ENCODE data around the gene BACH2.
"Not testable (repeated sequence)": the region's sequence is repeated elsewhere in the genome, so short reads cannot be mapped to it uniquely, and the experiment has no call there.

Gene BACH2

GRCh38 chr6:90088009-90088408 lies 208.6 kb downstream of the BACH2 start:
- DNase-seq = no peak

- DNase-seq = no peak
Measured at GRCh38 chr6:90087106-90087833, 209.4 kb downstream of the BACH2 start.

GRCh38 chr6:90086517-90086916 lies 210.1 kb downstream of the BACH2 start:
- no peak for DNase-seq

- no peak for DNase-seq
Measured at GRCh38 chr6:90083891-90084290, 212.8 kb downstream of the BACH2 start.

- no peak for DNase-seq
Measured at GRCh38 chr6:90082847-90083246, 213.8 kb downstream of the BACH2 start.

GRCh38 chr6:90080876-90081481 lies 215.7 kb downstream of the BACH2 start:
- no peak for DNase-seq

- DNase-seq = no peak
Measured at GRCh38 chr6:90079560-90080490, 216.8 kb downstream of the BACH2 start.

- no peak for DNase-seq
Measured at GRCh38 chr6:90078513-90079289, 217.9 kb downstream of the BACH2 start.

GRCh38 chr6:90076511-90077415 lies 219.9 kb downstream of the BACH2 start:
- DNase-seq = no peak

- DNase-seq = no peak
Measured at GRCh38 chr6:90074161-90074850, 222.3 kb downstream of the BACH2 start.

GRCh38 chr6:90072935-90073464 lies 223.6 kb downstream of the BACH2 start:
- no peak for DNase-seq

- no peak for DNase-seq
Measured at GRCh38 chr6:90072501-90072900, 224.1 kb downstream of the BACH2 start.

- DNase-seq = no peak
Measured at GRCh38 chr6:90068703-90069523, 227.7 kb downstream of the BACH2 start.

- no peak for DNase-seq
Measured at GRCh38 chr6:90068264-90068663, 228.4 kb downstream of the BACH2 start.

- no peak for DNase-seq
Measured at GRCh38 chr6:90066697-90067096, 229.9 kb downstream of the BACH2 start.

- DNase-seq = no peak
Measured at GRCh38 chr6:90065173-90065572, 231.5 kb downstream of the BACH2 start.

GRCh38 chr6:90062667-90063066 lies 234.0 kb downstream of the BACH2 start:
- DNase-seq = no peak

GRCh38 chr6:90062051-90062450 lies 234.6 kb downstream of the BACH2 start:
- no peak for DNase-seq

GRCh38 chr6:90059178-90059577 lies 237.5 kb downstream of the BACH2 start:
- not testable (repeated sequence) for DNase-seq

GRCh38 chr6:90055924-90056323 lies 240.7 kb downstream of the BACH2 start:
- DNase-seq = not testable (repeated sequence)

Measured in NCI-H510A treated with DMSO at 0.1 percent for 48 hours (cell line).